ENCODE measurements around the gene KDM1A.
"Not testable (repeated sequence)": the region's sequence is repeated elsewhere in the genome, so short reads cannot be mapped to it uniquely, and the experiment has no call there.

KDM1A gene

DNA sequence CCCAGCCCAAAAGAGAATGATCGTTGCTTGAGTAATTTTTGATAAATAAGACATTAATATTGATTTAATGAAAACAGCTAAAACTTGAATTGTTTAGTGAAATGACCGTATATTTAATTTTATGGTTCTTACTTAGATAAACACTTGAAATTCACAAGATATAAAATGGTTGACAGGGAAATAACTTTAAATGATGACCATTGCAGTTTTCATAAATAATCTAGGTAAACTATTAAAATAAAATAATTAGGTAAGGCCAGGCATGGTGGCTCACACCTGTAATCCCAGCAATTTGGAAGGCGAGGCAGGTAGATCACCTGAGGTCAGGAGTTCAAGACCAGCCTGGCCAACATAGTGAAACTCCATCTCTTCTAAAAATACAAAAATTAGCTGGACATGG is 26.9 kb upstream of the KDM1A start:
- H3K27ac ChIP-seq (ENCODE audit: low read length); H3K36me3 ChIP-seq (ENCODE audit: insufficient read depth, low read depth, low read length); H3K27me3 ChIP-seq (ENCODE audit: insufficient read depth, low read length); H3K4me1 ChIP-seq (ENCODE audit: insufficient read depth, low read length); H3K4me3 ChIP-seq (ENCODE audit: low read length); H3K9ac ChIP-seq (ENCODE audit: low read depth, low read length): not testable (repeated sequence)
- H3K9me3 ChIP-seq (ENCODE audit: insufficient read depth, low read depth, low read length): peaks cover 46% of the 10 kb centered on the region

DNA sequence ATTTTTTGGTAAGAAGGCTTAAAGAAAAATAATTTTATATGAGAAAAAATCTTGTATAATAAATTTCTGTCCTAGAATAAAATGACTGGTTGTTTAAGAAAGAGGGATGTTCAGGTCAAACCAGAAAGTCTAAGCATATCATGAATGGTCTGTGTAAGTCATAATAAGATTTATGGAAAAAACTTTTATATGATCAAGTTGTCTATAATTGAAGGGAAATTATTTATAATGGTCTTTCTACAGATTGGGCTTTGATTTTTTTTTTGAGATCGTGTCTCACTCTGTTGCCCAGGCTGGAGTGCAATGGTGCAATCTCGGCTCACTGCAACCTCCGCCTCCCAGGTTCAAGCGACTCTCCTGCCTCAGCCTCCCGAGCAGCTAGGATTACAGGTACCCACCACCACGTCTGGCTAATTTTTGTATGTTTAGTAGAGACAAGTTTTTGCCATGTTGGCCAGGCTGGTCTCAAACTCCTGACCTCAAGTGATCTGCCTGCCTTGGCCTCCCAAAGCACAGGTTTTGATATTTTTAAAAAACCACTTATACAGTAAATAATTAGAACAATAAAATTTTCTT is 26.0 kb upstream of the KDM1A start:
- not testable (repeated sequence) for H3K4me3 ChIP-seq (ENCODE audit: low read length); H3K36me3 ChIP-seq (ENCODE audit: insufficient read depth, low read depth, low read length); H3K9ac ChIP-seq (ENCODE audit: low read depth, low read length); H3K27me3 ChIP-seq (ENCODE audit: insufficient read depth, low read length); H3K4me1 ChIP-seq (ENCODE audit: insufficient read depth, low read length); H3K27ac ChIP-seq (ENCODE audit: low read length)
- H3K9me3 ChIP-seq (ENCODE audit: insufficient read depth, low read depth, low read length): peaks cover 46% of the 10 kb centered on the region

DNA sequence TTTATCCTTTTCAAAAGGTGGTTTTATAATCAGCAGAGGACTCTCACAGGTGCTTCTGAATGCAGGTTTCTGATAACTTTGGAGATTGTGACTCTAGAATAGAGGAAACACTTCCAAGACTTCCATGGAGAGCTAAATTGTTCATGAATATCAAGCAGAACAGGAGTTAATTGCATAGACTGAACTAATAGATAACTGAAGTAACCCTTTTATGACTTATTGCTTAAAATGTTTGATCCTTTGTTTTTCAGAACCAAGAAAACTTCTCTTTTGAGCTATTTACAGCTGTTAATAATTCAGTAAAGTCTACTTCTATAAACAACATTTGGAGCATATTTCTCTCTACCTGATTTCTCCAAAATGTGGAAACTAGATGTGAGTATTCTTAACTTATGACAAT is 23.5 kb upstream of the KDM1A start:
- H3K27ac ChIP-seq (ENCODE audit: low read length): no peak overlapping the region
- H3K27me3 ChIP-seq (ENCODE audit: insufficient read depth, low read length): no peaks in the 10 kb centered on the region
- H3K4me3 ChIP-seq (ENCODE audit: low read length): no peak overlapping the region
- no peaks in the 10 kb centered on the region for H3K4me1 ChIP-seq (ENCODE audit: insufficient read depth, low read length)
- H3K9ac ChIP-seq (ENCODE audit: low read depth, low read length): no peak overlapping the region
- H3K36me3 ChIP-seq (ENCODE audit: insufficient read depth, low read depth, low read length): no peaks in the 10 kb centered on the region
- H3K9me3 ChIP-seq (ENCODE audit: insufficient read depth, low read depth, low read length): peaks cover 46% of the 10 kb centered on the region

DNA sequence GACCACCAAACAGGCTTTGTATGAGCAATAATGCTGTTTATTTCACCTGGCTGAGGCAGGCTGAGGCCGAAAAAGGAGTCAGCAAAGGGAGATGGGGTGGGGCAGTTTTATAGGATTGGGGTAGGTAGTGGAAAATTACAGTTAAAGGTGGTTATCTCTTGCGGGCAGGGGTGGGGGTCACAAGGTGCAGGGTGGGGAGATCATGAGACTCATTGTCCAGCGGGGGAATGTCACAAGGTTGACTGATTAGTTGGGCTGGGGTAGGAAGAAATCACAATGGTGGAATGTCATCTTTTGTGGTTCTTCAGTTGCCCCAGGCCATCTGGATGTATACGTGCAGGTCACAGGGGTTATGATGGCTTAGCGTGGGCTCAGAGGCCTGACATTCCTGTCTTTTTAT is 21.7 kb upstream of the KDM1A start:
- not testable (repeated sequence) for H3K27me3 ChIP-seq (ENCODE audit: insufficient read depth, low read length); H3K9ac ChIP-seq (ENCODE audit: low read depth, low read length); H3K27ac ChIP-seq (ENCODE audit: low read length); H3K36me3 ChIP-seq (ENCODE audit: insufficient read depth, low read depth, low read length); H3K4me1 ChIP-seq (ENCODE audit: insufficient read depth, low read length); H3K4me3 ChIP-seq (ENCODE audit: low read length)
- peaks cover 41% of the 10 kb centered on the region for H3K9me3 ChIP-seq (ENCODE audit: insufficient read depth, low read depth, low read length)

DNA sequence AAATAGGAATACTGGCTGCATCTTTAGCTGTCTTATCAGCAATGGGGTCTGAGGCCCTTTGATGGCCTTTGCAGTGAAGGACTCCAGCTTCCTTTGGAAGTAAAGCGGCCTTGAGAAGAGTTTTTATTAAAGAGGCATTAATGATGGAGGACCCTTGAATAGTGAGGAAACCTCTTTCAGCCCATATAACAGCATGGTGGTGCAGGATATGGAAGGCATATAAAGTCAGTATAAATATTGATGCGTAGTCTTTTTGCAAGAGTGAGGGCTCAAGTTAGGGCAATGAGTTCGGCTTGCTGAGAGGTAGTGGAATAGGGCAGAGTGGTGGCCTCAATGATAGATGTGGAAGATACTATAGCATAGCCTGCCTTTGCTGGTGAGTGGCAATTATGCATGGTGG is 19.1 kb upstream of the KDM1A start:
- H3K9ac ChIP-seq (ENCODE audit: low read depth, low read length); H3K4me3 ChIP-seq (ENCODE audit: low read length); H3K4me1 ChIP-seq (ENCODE audit: insufficient read depth, low read length); H3K27ac ChIP-seq (ENCODE audit: low read length); H3K36me3 ChIP-seq (ENCODE audit: insufficient read depth, low read depth, low read length); H3K27me3 ChIP-seq (ENCODE audit: insufficient read depth, low read length): not testable (repeated sequence)
- peaks cover 18% of the 10 kb centered on the region; the same call in 1 of the 2 replicates for H3K9me3 ChIP-seq (ENCODE audit: insufficient read depth, low read depth, low read length)

DNA sequence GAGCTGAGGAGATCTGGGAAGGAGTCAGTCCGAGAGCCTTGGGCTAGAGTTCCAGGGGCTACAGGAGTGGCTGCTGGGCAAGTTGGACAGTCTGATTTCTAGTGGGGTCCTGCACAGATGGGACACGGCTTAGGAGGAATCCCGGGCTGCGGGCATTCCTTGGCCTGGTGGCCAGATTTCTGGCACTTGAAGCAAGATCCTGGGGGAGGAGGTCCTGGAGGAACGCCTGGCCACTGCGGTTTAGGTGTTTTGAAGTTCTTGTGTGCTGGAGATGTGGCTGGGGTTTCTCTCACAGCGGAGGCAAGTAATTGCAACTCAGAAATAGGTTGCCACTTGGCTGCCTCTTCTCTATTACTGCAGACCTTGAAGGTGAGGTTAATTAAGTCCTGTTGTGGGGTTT is 17.1 kb upstream of the KDM1A start:
- H3K4me1 ChIP-seq (ENCODE audit: insufficient read depth, low read length); H3K4me3 ChIP-seq (ENCODE audit: low read length); H3K36me3 ChIP-seq (ENCODE audit: insufficient read depth, low read depth, low read length); H3K27ac ChIP-seq (ENCODE audit: low read length); H3K9ac ChIP-seq (ENCODE audit: low read depth, low read length); H3K9me3 ChIP-seq (ENCODE audit: insufficient read depth, low read depth, low read length); H3K27me3 ChIP-seq (ENCODE audit: insufficient read depth, low read length): not testable (repeated sequence)

DNA sequence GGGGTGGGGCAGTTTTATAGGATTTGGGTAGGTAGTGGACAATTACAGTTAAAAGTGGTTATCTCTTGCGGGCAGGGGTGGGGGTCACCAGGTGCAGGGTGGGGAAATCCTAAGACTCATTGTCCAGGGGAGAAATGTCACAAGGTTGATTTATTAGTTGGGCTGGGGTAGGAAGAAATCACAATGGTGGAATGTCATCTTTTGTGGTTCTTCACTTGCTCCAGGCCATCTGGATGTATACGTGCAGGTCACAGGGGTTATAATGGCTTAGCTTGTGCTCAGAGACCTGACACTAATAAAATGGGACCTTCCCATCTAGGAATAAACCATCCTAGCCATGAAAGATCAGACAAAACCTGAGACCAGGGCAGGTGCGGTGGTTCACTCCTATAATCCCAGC is 15.2 kb upstream of the KDM1A start:
- no peaks in the 10 kb centered on the region for H3K27me3 ChIP-seq (ENCODE audit: insufficient read depth, low read length)
- H3K4me3 ChIP-seq (ENCODE audit: low read length): no peak overlapping the region
- no peak overlapping the region for H3K9ac ChIP-seq (ENCODE audit: low read depth, low read length)
- no peaks in the 10 kb centered on the region for H3K4me1 ChIP-seq (ENCODE audit: insufficient read depth, low read length)
- no peaks in the 10 kb centered on the region for H3K9me3 ChIP-seq (ENCODE audit: insufficient read depth, low read depth, low read length)
- no peaks in the 10 kb centered on the region for H3K36me3 ChIP-seq (ENCODE audit: insufficient read depth, low read depth, low read length)
- no peak overlapping the region for H3K27ac ChIP-seq (ENCODE audit: low read length)

DNA sequence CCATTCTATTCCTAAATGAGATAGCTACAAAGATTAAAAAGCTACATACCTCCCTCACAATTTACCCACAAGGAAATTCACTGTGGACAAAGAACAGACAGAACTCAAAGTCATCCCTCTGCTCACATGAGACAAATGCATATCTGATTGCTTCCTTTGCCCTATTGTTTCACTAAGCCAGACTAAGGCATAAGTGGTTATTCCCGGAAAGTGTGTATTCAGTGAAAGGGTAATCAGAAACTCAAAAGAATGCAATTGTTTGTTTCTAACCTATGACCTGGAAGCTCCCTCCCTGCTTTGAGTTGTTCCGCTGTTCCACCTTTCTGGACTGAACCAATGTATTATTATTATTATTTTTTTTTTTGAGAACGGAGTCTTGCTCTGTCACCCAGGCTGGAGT is 14.5 kb upstream of the KDM1A start:
- not testable (repeated sequence) for H3K4me1 ChIP-seq (ENCODE audit: insufficient read depth, low read length); H3K27me3 ChIP-seq (ENCODE audit: insufficient read depth, low read length); H3K9ac ChIP-seq (ENCODE audit: low read depth, low read length); H3K9me3 ChIP-seq (ENCODE audit: insufficient read depth, low read depth, low read length); H3K27ac ChIP-seq (ENCODE audit: low read length); H3K36me3 ChIP-seq (ENCODE audit: insufficient read depth, low read depth, low read length); H3K4me3 ChIP-seq (ENCODE audit: low read length)

DNA sequence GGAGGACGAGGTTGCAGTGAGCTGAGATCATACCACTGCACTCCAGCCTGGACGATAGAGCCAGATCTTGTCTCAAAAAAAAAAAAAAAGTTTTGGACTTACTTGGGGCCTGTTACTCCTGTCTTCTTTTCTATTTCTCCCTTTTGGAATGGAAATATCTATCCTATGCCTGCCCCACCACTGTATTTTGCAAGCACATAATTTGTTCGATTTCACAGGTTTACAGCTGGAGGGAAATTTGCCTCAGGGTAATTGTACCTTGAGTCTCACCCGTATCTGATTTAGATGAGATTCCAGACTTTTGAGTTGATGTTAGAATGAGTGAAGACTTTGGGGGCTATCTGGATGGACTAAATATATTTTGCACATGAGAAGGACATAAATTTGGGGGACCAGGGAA is 12.2 kb upstream of the KDM1A start:
- Histone ChIP-seq H3K4me3 (ENCODE audit: low read length) (no peak overlapping the region), H3K27ac (ENCODE audit: low read length) (no peak overlapping the region), H3K9me3 (ENCODE audit: insufficient read depth, low read depth, low read length) (no peaks in the 10 kb centered on the region), H3K4me1 (ENCODE audit: insufficient read depth, low read length) (no peaks in the 10 kb centered on the region), H3K27me3 (ENCODE audit: insufficient read depth, low read length) (no peaks in the 10 kb centered on the region), H3K9ac (ENCODE audit: low read depth, low read length) (no peak overlapping the region), H3K36me3 (ENCODE audit: insufficient read depth, low read depth, low read length) (no peaks in the 10 kb centered on the region)

DNA sequence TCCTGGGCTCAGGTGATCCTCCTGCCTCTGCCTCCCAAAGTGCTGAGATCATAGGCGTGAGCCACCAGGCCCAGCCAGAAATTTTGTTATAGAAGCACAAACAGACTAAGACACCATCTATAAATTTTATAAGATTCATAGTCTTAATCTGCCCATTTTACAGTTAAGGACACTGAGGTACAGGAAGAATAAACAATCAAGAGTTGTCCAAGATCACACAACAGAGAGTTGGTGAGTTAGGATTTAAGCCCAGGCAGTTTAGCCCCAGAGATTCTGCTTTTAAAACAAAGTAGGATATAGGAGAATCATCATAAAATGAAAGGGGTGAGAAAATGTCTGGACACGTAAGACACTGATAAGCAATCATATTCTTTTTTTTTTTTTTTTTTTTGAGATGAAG is 10.4 kb upstream of the KDM1A start:
- H3K27me3 ChIP-seq (ENCODE audit: insufficient read depth, low read length): no peaks in the 10 kb centered on the region
- no peak overlapping the region for H3K27ac ChIP-seq (ENCODE audit: low read length)
- H3K4me1 ChIP-seq (ENCODE audit: insufficient read depth, low read length): no peaks in the 10 kb centered on the region
- no peak overlapping the region for H3K9ac ChIP-seq (ENCODE audit: low read depth, low read length)
- no peaks in the 10 kb centered on the region for H3K36me3 ChIP-seq (ENCODE audit: insufficient read depth, low read depth, low read length)
- no peak overlapping the region for H3K4me3 ChIP-seq (ENCODE audit: low read length)
- H3K9me3 ChIP-seq (ENCODE audit: insufficient read depth, low read depth, low read length): no peaks in the 10 kb centered on the region

DNA sequence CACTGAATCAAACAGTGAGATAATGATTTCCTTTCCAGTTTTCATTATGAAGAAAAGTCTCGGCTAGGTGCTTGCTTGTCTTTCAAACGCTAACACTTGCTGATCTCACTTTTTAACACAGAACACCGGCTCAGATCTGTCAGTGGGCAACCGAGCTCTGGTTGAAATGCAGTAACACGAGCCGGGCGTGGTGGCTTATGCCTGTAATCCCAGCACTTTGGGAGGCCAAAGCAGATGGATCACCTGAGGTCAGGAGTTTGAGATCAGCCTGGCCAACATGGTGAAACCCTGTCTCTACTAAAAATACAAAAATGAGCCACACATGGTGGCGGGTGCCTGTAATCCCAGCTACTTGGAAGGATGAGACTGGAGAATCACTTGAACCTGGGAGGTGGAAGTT is 9.2 kb upstream of the KDM1A start:
- H3K9ac ChIP-seq (ENCODE audit: low read depth, low read length); H3K4me3 ChIP-seq (ENCODE audit: low read length); H3K27ac ChIP-seq (ENCODE audit: low read length); H3K4me1 ChIP-seq (ENCODE audit: insufficient read depth, low read length); H3K9me3 ChIP-seq (ENCODE audit: insufficient read depth, low read depth, low read length); H3K27me3 ChIP-seq (ENCODE audit: insufficient read depth, low read length); H3K36me3 ChIP-seq (ENCODE audit: insufficient read depth, low read depth, low read length): not testable (repeated sequence)

DNA sequence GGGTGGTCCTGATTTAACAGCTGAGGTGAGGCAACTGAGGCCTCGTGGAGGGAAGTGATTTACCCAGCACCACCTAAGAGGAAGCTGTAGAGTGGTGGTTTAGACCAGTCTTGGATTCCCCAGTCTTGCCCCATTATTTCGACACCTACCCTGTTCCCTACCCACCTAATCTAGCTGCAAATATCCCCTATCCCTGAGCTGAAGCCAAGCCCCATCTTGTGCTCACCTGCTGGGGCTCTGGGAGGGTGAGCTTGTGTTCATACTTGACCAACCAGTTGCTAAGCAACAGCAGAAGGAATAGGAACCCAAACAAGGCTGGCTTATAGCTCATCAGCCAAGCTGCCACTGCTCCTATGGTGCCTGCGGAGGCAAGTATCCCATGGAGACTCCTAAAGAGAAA is 5.6 kb upstream of the KDM1A start:
- Histone ChIP-seq H3K27me3 (ENCODE audit: insufficient read depth, low read length) (no peaks in the 10 kb centered on the region), H3K9ac (ENCODE audit: low read depth, low read length) (no peak overlapping the region), H3K27ac (ENCODE audit: low read length) (no peak overlapping the region), H3K9me3 (ENCODE audit: insufficient read depth, low read depth, low read length) (no peaks in the 10 kb centered on the region), H3K36me3 (ENCODE audit: insufficient read depth, low read depth, low read length) (no peaks in the 10 kb centered on the region), H3K4me1 (ENCODE audit: insufficient read depth, low read length) (no peaks in the 10 kb centered on the region), H3K4me3 (ENCODE audit: low read length) (no peak overlapping the region)

DNA sequence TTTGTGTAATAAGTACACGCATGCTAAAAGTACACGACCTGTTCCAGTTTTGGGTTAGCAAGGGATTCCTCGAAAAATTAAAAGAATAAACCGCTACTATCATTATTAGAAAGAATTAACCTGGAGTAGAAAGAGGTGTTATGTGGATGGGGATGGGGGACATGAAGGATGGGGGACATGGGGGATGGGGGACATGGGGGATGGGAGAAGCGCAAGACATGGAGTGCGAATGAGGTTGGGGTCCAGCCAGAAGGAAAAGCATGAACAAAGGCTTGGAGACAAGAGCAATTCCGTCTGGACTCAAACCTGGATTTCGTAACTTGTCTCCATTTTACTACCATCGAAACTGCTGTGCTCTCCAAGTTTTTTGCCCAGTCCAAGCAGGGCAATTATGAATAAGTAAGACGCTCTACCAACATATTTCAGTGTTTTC is 591 bp upstream of the KDM1A start:
- peak overlapping the region; percentile 98 for H3K4me3 ChIP-seq (ENCODE audit: low read length)
- H3K27ac ChIP-seq (ENCODE audit: low read length): peak overlapping the region; percentile 43
- peak overlapping the region; percentile 98 for H3K9ac ChIP-seq (ENCODE audit: low read depth, low read length)
- no peaks in the 10 kb centered on the region for H3K4me1 ChIP-seq (ENCODE audit: insufficient read depth, low read length)
- H3K9me3 ChIP-seq (ENCODE audit: insufficient read depth, low read depth, low read length): peaks cover 10% of the 10 kb centered on the region
- H3K36me3 ChIP-seq (ENCODE audit: insufficient read depth, low read depth, low read length): no peaks in the 10 kb centered on the region; the same call in 1 of the 2 replicates
- no peaks in the 10 kb centered on the region for H3K27me3 ChIP-seq (ENCODE audit: insufficient read depth, low read length)

Data from iPS-20b (cell line).